Thymus (tissue), 11 donors: ENCODE results near the gene ZCCHC2. TPM values are rescaled to one million over a fixed set of nuclear protein-coding genes. Genes with fewer than 3 reads are reported as not detected.

Experiments used
- DNase-seq, 9 donors: peaks; one replicate each; pipeline ENCODE4 v3.0.0-alpha.2; 2013; ENCODE audit warnings: low spot score in 9 of 9, low read depth in 6 of 9, missing footprints in 1 of 9
- H3K27ac ChIP-seq, 2 donors: one replicate each; pipeline ENCODE4 v1.5.1; 2013; ENCODE audit warnings: control low read depth in 1 of 2, low read depth in 1 of 2, low read length in 1 of 2, mild to moderate bottlenecking in 1 of 2, moderate library complexity in 1 of 2
- H3K27me3 ChIP-seq, 2 donors: one replicate each; pipeline ENCODE4 v1.5.1; 2013; ENCODE audit warnings: low read length in 1 of 2; ENCODE audit not compliant: control insufficient read depth in 2 of 2, insufficient read depth in 1 of 2
- H3K36me3 ChIP-seq, 2 donors: one replicate each; pipeline ENCODE4 v1.5.1; 2013; ENCODE audit warnings: low read length in 1 of 2, mild to moderate bottlenecking in 1 of 2, moderate library complexity in 1 of 2; ENCODE audit not compliant: control insufficient read depth in 2 of 2, insufficient read depth in 2 of 2
- H3K4me1 ChIP-seq, 2 donors: one replicate each; pipeline ENCODE4 v1.5.1; 2013; ENCODE audit warnings: low read length in 2 of 2; ENCODE audit not compliant: control insufficient read depth in 2 of 2, insufficient read depth in 2 of 2
- H3K4me3 ChIP-seq, 2 donors: one replicate each; pipeline ENCODE4 v1.5.1; 2013; ENCODE audit warnings: low read length in 2 of 2, control low read depth in 1 of 2, mild to moderate bottlenecking in 1 of 2
- H3K9me3 ChIP-seq, 2 donors: one replicate each; pipeline ENCODE4 v1.5.1; 2013; ENCODE audit warnings: low read length in 1 of 2, mild to moderate bottlenecking in 1 of 2; ENCODE audit not compliant: control insufficient read depth in 2 of 2, insufficient read depth in 1 of 2
- WGBS: extraction: QIAGEN DNeasy Blood & Tissue Kit; methylation state at CpG from one replicate; pipeline ENCODE4 v1.1.7; 2013; 5-methylcytosine and 5-hydroxymethylcytosine counted together
- polyA plus RNA-seq: library from polyadenylated mRNA; stranded (reverse); fragments of 200-250 nt; gene quantifications from one replicate; pipeline ENCODE4 v1.2.3, GENCODE V29; 2013
- total RNA-seq: library from RNA; stranded (reverse); fragments of 120-200 nt; gene quantifications from one replicate; pipeline ENCODE4 v1.2.4, GENCODE V29; 2013
- donor health status: healthy.

The ZCCHC2 gene
- total and polyA plus RNA-seq, 2 donors: 10.7 to 12.8 TPM

DNA sequence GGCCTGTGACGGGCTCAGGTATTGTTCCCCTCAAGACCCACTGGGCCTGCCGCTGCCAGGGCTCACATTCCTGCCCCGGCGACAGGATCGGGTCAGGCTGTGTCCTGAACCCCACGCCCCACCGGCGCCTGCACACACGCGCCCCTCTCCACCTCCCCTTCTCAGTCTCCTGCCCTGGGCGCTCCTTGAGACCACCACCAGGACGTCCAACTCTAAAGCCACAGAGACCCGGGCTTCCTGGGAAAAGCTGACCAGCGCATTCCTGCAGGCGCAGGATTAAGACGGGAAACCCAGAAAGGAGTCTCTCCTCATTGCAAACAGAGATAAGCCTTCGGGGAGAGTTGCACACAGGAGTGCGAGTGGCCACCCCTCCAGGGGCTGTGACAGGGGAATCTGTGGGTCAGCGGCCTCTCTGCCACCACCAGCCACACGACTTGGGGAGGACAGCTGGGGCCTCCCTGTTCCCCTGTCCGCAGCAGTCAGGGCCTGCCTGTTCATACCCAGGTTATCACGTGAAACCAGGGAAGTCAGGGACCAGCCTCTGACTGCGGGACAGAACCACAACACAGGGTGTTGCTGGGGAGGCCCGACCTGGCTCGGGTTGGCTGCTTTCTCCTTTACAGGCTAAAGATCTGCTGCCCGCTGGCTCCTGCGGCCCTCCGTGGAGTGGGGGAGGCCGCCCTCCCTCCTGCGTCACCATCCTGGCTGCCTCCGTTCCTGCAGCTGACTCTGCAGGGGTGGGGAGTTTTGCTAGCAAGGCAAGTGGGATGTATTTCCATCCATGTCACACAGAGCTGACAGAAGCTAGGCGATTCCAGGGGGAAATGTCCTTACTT is 88.8 kb downstream of the ZCCHC2 start:
- Histone ChIP-seq H3K27ac (no peak overlapping the region), H3K4me3 (no peak overlapping the region), H3K36me3 (no peaks in the 10 kb centered on the region), H3K27me3 (peaks cover 0 to 21% of the 10 kb centered on the region in 2 donors), H3K4me1 (no peaks in the 10 kb centered on the region), H3K9me3 (peaks cover 0 to 3% of the 10 kb centered on the region in 2 donors)
- 70% methylated on average over 32 of the region's 32 CpGs for WGBS
- DNase-seq: no peak

DNA sequence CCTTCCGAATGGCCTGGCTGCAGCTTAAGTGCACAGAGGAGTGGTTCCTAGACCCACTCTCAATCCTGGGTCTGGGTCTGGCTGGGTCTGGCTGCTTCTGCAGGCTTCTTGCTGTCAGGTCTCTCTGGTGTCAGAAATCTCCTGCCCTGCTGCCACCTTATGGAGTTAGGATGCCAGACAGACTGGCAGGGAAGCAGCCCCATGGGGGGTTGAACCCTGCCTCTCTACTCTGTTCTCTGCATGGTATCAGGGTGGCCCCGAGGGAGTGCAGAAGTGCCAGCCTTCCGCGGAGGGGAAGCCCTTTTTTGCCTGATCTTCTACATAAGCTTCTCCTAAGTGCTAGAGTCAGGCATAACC is 89.4 kb downstream of the ZCCHC2 start:
- H3K36me3 ChIP-seq: no peaks in the 10 kb centered on the region
- peaks cover 0 to 21% of the 10 kb centered on the region in 2 donors for H3K27me3 ChIP-seq
- H3K9me3 ChIP-seq: peaks cover 0 to 3% of the 10 kb centered on the region in 2 donors
- H3K4me1 ChIP-seq: no peaks in the 10 kb centered on the region
- H3K4me3 ChIP-seq: no peak overlapping the region
- 91% methylated on average over 4 of the region's 4 CpGs for WGBS
- DNase-seq: no peak
- no peak overlapping the region for H3K27ac ChIP-seq

DNA sequence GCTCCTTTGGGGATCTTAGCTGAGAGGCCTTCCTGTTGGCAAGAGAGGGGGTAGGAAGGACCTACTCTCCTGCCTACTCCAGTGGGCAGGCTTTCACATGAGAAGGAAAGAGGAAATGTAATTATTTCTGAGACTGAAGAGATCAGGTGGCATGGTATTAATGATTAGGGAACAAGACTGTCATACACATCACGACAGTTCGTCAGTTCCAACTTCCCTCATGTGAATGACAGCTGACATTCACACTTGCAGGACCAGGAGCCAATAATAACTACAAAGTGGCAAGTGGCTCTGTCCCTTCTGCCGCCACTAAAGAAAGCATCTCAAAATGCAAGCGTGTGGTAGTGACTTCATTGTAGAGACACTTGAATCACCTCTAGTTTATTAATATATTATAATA is 90.0 kb downstream of the ZCCHC2 start:
- H3K9me3 ChIP-seq: peaks cover 0 to 3% of the 10 kb centered on the region in 2 donors
- no peaks in the 10 kb centered on the region for H3K4me1 ChIP-seq
- no peak overlapping the region for H3K4me3 ChIP-seq
- DNase-seq: no peak
- H3K27me3 ChIP-seq: peaks cover 0 to 21% of the 10 kb centered on the region in 2 donors
- H3K36me3 ChIP-seq: no peaks in the 10 kb centered on the region
- H3K27ac ChIP-seq: no peak overlapping the region
- 96% methylated on average over 4 of the region's 4 CpGs for WGBS

DNA sequence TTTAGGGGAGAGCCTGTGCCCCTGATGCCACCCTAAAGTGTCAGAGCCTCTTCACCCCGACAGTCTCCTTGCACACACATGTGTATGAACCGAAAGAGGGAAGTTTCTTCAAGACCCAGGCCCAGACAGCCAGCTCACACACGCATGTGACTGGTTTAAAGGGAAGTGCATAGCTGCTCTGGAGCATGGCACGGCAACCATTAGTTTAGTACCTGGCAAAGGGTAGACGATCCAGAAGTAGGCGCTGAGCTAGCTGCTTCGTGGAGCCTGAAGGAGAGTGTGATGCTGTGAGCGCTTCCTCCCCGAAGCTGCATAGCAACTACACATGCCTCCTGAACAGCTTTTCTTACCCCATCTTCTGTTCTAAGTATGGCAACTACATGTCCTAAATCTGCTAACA is 91.7 kb downstream of the ZCCHC2 start:
- 66% methylated on average over 9 of the region's 9 CpGs for WGBS
- Histone ChIP-seq H3K4me3 (no peak overlapping the region), H3K9me3 (peaks cover 0 to 3% of the 10 kb centered on the region in 2 donors), H3K27ac (no peak overlapping the region), H3K36me3 (no peaks in the 10 kb centered on the region), H3K27me3 (peaks cover 0 to 21% of the 10 kb centered on the region in 2 donors), H3K4me1 (no peaks in the 10 kb centered on the region)
- DNase-seq: no peak

DNA sequence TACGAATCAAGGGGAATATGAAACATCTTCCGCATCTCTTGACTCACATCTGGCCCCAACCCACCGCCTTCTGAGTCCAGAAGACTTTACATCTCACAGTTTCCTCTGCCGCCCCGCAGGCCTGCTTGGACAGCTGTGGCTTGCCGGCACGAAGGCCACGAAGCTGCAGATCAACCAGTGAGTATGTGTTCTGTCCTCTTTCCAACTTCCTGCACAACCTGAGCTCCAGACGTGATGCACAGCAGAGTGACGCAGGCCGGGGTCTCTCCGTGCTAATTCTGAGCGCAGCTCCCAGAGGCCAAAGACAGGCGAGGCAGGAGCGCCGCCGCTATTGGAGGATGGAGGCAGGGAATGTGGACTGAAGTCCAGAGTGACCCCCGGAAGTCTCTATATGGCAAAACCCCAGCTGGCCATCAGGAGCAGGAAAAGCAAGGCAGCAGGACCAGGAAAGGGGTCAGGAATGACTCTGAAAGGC is 93.5 kb downstream of the ZCCHC2 start:
- DNase-seq: no peak
- H3K27ac ChIP-seq: no peak overlapping the region
- WGBS: 97% methylated on average over 18 of the region's 18 CpGs

DNA sequence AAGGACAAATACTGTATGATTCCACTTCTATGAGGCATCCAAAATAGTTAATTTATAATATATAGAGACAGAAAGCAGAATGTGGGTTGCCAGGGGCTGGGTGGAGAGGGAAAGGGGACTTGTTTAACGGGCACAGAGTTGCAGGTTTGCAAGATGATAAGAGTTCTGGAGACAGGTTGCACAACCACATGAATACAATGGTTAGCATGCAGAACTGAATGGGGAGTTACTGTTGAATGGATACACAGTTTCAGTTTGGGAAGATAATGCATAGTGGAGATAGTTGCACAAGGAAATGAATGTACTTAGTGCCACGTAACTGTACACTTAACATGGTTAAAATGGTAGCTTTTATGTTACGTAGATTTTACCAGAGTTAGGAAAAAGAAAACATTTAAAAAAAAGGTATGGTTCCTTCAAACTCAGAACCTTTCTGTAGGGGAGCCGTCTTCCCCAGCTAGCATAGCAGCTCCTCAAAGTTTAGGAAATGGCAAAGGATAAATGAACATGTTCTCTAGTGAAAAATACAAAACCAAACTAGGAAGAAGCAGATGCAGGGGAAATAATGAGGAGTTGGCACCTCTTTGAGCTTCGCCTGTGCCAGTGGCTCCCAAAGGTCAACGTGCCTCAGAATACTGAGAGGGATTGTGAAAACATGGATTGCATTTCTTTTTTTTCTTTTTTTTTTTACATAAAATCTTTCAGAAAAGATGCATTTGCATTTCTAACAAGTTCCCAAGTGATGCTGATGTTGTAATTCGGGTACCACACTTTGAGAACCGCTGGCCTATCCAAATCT is 95.2 kb downstream of the ZCCHC2 start:
- H3K27me3 ChIP-seq: no peaks in the 10 kb centered on the region
- no peak overlapping the region for H3K4me3 ChIP-seq
- DNase-seq: no peak
- WGBS: 96% methylated on average over 8 of the region's 8 CpGs
- peaks cover 0 to 3% of the 10 kb centered on the region in 2 donors for H3K9me3 ChIP-seq
- no peaks in the 10 kb centered on the region for H3K36me3 ChIP-seq
- H3K4me1 ChIP-seq: no peaks in the 10 kb centered on the region
- H3K27ac ChIP-seq: no peak overlapping the region

More for the DNA sequence above, 93.5 kb downstream of the ZCCHC2 start:
- H3K36me3 ChIP-seq: no peaks in the 10 kb centered on the region
- no peaks in the 10 kb centered on the region for H3K4me1 ChIP-seq
- no peak overlapping the region for H3K4me3 ChIP-seq
- H3K9me3 ChIP-seq: peaks cover 0 to 3% of the 10 kb centered on the region in 2 donors
- H3K27me3 ChIP-seq: peaks cover 0 to 12% of the 10 kb centered on the region in 2 donors

DNA sequence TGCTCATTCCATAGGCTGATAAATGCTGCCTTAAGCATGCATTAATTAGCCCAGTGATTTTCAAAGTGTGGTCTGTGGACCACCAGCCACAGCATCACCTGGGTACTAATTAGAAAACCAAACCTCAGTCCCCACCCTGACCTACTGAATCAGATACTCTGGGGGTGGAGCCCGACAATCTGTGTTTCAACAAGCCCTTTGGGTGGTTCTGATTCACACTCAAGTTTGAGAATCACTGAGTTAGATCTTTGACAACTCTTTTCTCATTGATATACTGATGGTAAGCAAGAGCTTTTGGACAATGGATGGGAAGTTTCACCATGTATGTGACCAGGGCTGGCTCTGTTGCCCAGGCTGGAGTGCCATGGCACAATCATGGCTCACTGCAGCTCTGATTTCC is 95.9 kb downstream of the ZCCHC2 start:
- Histone ChIP-seq H3K4me1 (no peaks in the 10 kb centered on the region), H3K27me3 (no peaks in the 10 kb centered on the region), H3K36me3 (no peaks in the 10 kb centered on the region), H3K9me3 (peaks cover 0 to 3% of the 10 kb centered on the region in 2 donors), H3K4me3 (no peak overlapping the region), H3K27ac (no peak overlapping the region)
- no peak for DNase-seq
- WGBS: 87% methylated on average over 1 of the region's 1 CpG

DNA sequence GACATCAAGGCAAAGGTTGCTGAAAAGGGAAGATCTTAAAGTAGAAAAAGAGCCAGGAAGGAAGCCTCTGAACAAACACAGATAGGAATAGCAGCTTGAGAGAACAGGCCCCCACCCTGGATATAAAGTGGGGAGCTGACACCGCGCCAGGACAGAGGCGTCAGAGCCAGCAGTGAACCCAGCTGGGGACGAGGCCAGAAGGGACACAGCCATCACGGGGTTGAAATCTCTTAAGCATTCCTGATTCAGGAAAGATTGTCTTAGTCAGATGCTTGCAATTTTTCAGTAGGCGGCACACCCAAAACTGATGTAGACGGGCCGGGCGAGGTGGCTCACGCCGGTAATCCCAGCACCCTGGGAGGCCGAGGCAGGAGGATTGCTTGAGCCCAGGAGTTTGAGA is 98.7 kb downstream of the ZCCHC2 start:
- Histone ChIP-seq H3K27ac (no peak overlapping the region), H3K4me3 (no peak overlapping the region), H3K36me3 (no peaks in the 10 kb centered on the region), H3K9me3 (peaks cover 0 to 1% of the 10 kb centered on the region in 2 donors), H3K27me3 (no peaks in the 10 kb centered on the region), H3K4me1 (no peaks in the 10 kb centered on the region)
- WGBS: 89% methylated on average over 12 of the region's 12 CpGs
- no peak for DNase-seq

DNA sequence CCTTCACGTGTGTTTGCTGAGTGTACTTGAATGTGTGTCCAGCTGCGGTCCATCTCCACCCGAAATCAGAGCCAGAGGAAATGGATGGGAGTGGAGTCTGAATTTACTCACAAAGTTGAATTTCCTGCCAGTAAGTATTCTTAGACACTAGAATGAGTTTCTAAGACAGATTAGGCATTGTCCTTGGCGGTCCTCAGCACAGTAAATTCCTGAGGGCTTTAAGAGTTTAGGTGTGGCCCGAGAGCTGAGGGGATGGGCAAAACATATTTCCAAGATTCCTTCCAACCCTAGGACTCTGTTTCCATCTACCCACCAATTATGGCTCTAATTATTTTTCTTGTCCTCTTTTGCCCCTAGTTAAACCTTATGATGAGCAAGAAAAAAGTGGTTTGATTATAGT is 102.2 kb downstream of the ZCCHC2 start:
- Histone ChIP-seq H3K4me3 (no peak overlapping the region), H3K9me3 (no peaks in the 10 kb centered on the region), H3K36me3 (no peaks in the 10 kb centered on the region), H3K27ac (no peak overlapping the region), H3K4me1 (no peaks in the 10 kb centered on the region), H3K27me3 (no peaks in the 10 kb centered on the region)
- no peak for DNase-seq
- 84% methylated on average over 5 of the region's 5 CpGs for WGBS
